Smooth muscle cell of the brain vasculature (primary cell): ENCODE measurements around the gene RNF187.
A peak's percentile ranks its signal among the peaks of the same experiment; 100 is the strongest.

Experiments used
- DNase-seq: peaks from one replicate; pipeline ENCODE4 v3.0.0-alpha.2; 2012; ENCODE audit warnings: low read depth, low spot score

The RNF187 gene

DNA sequence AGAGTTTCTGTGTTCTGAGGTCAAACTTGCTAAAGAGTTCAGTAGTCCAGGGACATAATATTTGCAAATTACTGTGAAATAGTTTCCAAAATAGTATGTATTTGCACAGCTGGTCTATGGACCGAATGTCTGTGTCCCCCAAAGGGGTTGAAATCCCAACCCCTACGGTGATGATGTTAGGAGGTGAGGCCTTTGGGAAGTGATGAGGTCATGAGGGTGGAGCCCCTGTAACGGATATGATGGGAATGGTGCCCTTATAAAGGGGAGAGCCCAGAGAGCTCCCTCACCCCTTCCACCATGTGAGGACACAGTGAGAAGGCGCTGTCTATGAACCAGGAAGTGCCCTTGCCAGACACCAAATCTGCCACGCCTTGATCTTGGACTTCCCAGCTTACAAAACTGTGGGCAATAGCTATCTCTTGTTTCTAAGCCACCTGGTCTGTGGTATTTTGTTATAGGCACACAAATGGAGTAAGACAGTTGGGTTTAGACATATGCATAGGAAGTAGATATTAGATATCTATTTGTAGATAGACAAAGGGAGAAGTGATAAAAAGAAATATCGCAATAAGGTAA is 21.7 kb downstream of the RNF187 start:
- DNase-seq = no peak

DNA sequence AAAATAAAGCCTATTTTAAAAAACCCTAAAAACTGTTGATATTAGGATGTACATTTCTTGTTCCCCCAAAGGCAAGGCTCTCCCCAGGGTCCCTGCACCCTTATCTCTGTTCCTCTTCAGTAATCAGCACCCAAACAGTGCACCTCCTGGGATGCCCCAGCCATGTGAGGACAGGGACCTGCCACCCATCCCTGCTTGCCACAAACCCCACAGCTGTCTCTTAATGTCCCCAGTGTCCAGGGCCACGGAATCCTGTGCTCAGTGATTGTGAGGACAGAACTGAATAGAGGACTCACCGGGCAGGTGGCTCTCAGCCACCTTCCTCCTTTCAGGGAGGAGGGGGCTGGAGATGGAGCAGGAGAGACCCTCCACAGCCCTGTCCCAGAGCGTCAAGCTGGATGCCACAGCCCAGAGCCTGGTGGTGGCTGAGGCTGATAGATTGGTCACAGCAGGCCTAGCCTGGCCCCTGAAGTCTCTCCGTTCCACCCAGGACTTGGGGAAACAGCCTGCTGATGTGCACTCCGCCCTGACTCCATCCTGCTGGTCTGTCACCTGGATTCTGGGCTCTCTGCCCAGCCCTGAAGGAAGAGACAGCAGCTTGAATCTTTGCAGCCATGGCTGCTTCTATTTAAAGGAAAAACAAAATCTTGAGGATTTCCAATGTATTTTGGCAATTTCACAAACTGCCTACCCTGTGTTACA is 23.1 kb downstream of the RNF187 start:
- DNase-seq = no peak

DNA sequence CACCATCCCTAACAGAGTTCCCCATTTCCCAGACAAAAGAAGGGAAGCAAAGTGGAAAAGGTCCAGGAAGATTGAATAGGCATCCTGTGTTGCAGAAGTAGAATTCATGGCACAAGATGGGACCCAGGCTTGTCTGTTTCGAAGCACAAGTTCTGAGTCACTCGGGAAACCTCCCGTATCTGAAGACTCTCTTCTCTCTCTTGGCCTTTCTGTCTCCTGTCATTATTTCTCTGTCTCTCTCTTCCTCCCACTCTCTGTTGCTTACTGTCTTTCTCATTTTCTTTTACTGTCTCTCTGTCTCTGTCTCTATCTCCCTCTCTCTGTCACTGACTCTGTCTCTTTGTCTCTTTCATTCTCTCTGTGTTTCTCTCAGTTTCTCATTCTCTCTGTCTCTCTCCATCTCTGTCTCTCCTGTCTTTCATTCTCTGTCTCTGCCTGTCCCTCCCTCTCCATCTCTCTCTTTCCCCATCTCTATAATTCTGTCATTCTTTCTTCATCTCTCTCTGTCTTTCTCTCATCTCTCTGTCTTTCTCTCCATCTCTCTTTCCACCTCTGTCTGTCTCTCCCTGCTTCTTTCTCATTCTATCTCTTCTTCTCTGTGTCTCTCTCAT is 23.7 kb downstream of the RNF187 start:
- DNase-seq = no peak

GRCh38 chr1:228511546-228512445 is 24.6 kb downstream of the RNF187 start:
- no peak for DNase-seq

GRCh38 chr1:228512781-228513198 is 25.6 kb downstream of the RNF187 start:
- no peak for DNase-seq

GRCh38 chr1:228513236-228513900 is 26.2 kb downstream of the RNF187 start:
- DNase-seq = no peak

DNA sequence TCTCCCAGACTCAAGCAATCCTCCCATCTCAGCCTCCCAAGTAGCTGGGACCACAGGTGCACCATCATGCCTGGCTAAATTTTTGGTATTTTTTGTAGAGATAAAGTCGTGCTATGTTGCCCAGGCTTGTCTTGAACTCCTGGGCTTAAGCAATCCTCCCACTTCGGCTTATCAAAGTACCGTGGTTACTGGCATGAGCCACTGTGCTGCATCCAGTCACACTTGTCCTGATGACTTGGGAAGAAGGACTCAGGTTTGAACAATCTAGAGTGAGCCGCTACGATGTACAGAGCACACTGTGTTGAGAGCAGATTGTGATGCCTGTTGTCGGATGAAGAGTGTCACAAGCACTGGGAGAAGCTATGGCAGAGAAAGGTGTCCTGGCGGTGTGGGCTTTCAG is 27.2 kb downstream of the RNF187 start:
- DNase-seq = no peak

GRCh38 chr1:228515200-228515834 is 28.1 kb downstream of the RNF187 start:
- DNase-seq = peak; percentile 15

DNA sequence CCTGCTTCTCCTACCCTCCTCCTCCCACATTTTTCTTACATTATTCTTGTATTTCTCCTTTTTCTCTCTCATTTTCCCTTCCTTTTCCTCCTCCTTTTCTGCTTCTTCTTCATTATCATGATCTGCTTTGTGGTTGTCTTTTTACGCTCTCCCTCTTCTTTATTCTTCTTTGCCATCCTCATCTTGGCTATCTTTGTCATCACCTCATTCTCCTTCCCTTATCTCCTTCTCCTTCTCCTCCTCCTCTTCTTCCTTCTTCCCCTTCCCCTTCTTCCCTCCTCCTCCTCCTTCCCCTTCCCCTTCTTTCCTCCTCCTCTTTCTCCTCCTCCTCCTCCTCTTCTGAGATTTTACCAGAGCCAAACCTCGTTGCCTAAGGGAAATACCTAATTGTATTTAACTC is 30.5 kb downstream of the RNF187 start:
- no peak for DNase-seq

GRCh38 chr1:228527596-228527995 is 40.4 kb downstream of the RNF187 start:
- no peak for DNase-seq

DNA sequence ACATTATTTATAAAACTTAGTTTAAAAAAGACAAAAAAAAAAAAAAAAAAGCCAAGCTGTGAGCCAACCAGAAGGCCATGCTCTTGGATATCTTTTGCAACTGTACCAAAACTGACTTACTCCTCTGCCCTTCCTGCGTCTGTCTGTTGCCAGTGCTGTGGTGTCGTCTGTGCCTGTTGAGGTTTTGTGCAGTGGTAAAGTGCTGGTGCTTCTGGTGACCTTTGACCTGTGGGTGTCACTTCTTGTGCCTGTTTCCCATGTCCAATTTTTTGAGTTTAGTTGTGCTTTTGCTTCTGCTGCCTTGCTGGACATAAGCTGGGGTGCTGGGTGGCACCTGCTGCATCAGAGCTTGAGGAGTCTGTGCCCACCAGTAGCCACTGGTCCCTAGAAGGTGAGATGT is 41.4 kb downstream of the RNF187 start:
- DNase-seq = no peak

GRCh38 chr1:228530086-228530758 is 43.0 kb downstream of the RNF187 start:
- no peak for DNase-seq

DNA sequence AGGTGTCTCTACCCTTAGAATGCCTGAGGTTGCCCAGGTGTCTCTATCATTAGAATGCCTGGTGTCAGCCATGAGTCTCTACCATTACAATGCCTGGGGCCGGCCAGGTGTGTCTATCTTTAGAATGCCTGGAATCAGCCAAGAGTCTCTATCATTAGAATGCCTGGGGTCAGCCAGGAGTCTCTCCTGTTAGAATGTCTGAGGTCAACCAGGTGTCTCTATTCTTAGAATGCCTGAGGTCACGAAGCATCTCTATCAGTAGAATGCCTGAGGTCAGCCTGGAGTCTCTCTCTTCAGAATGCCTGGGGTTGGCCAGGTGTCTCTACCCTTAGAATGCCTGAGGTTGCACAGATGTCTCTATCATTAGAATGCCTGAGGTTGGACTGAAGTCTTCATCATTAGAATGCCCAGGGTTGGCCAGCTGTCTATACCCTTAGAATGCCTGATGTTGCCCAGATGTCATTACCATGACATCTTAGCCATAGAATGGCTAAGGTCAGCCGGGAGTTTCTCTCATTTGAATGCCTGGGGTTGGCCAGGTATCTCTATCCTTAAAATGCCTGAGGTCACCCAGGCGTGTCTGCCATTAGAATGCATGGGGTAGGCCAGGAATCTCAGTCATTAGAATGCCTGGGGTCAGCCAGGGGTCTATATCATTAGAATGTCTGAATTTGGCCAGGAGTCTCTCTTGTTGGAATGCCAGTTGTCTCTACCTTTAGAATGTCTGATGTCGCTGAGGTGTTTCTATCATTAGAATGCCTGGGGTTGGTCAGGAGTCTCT is 44.0 kb downstream of the RNF187 start:
- no peak for DNase-seq

GRCh38 chr1:228538831-228539230 is 51.6 kb downstream of the RNF187 start:
- DNase-seq = no peak

DNA sequence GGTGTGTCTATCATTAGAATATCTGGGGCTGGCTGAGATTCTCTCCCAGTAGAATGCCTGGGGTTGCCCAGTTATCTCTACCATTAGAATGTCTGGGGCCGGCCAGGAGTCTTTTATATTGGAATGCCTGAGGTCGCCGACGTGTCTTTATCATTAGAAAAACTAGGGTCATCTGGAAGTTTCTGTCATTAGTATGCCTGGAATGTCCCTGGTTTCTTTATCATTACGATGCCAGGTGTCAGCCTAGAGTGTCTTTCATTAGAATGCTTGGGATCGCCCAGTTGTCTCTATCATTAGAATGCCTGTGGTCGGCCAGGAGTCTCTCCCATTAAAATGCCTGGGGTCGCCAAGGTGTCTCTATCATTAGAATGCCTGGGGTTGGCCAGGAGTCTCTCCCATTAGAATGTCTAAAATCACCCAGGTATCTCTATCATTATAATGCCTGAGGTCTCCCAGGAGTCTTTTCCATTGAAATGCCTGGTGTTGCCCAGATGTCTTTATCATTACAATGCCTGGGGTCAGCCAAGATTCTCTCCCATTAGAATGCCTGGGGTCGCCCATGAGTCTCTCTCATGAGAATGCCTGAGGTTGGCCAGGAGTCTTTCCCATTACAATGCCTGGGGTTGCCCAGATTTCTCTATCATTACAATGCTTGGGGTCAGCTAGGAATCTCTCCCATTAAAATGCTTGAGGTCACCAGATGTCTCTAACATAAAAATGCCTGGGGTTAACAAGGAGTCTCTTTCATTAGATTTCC is 53.2 kb downstream of the RNF187 start:
- DNase-seq = no peak

GRCh38 chr1:228541725-228542124 is 54.5 kb downstream of the RNF187 start:
- DNase-seq = no peak

GRCh38 chr1:228542376-228542775 is 55.2 kb downstream of the RNF187 start:
- no peak for DNase-seq

DNA sequence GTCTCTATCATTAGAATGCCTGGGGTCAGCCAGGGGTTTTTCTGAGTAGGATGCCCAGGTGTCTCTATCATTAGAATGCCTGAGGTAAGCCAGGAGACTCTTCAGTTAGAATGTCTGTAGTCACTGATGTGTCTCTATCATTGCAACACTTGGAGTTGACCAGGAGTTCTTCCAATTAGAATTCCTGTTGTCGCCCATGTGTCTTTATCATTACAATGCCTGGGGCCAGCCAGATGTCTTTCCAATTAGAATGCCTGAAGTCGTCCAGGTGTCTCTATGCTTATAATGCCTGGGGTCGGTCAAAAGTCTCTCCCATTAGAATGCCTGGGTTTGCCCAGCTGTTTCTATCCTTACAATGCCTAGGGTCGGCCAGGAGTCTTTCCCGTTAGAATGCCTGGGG is 55.8 kb downstream of the RNF187 start:
- DNase-seq = no peak

GRCh38 chr1:228543396-228543795 is 56.2 kb downstream of the RNF187 start:
- no peak for DNase-seq
